K562 (cell line): Measurements from ENCODE around the gene IDH1. TPM values are rescaled to one million over a fixed set of nuclear protein-coding genes. Genes with fewer than 3 reads are reported as not detected.
A peak's percentile ranks its signal among the peaks of the same experiment; 100 is the strongest.

ENCODE experiments used
- CC2D1A ChIP-seq: fragments of 450-650 bp; IDR thresholded peaks from 2 replicates; pipeline ENCODE4 v1.6.1; 2017; ENCODE audit warnings: mild to moderate bottlenecking
- CEBPZ ChIP-seq: fragments of 150-350 bp; IDR thresholded peaks from 2 replicates; pipeline ENCODE4 v1.6.1; 2014; ENCODE audit warnings: low read depth, mild to moderate bottlenecking, low read length, borderline replicate concordance
- CHD1 ChIP-seq: fragments of 200-600 bp; sonication (generic); IDR thresholded peaks from one replicate; pipeline ENCODE4 v1.6.1; 2012; ENCODE audit warnings: mild to moderate bottlenecking, moderate library complexity, low read length, inconsistent platforms
- FOXJ3 ChIP-seq: sonication (generic); formaldehyde crosslinking; IDR thresholded peaks from 2 replicates; pipeline ENCODE4 v1.4.0; 2020; ENCODE audit warnings: mild to moderate bottlenecking, missing genetic modification reagents
- GABPA ChIP-seq: fragments of 200-800 bp; sonication (Bioruptor generic); conservative IDR thresholded peaks from 2 replicates; pipeline ENCODE4 v1.6.1; 2016; ENCODE audit warnings: low read depth, missing genetic modification characterization, missing compliant biosample characterization
- MAZ ChIP-seq, 2 experiments: fragments of 450-650 bp in 1 of 2; sonication (generic) in 1 of 2; formaldehyde crosslinking; IDR thresholded peaks in 1 of 2; conservative IDR thresholded peaks in 1 of 2; 2 replicates each; pipeline versions ENCODE4 v1.4.0 to v1.5.0; 2020; ENCODE audit warnings: mild to moderate bottlenecking in 1 of 2, missing genetic modification reagents in 1 of 2
- POLR2H ChIP-seq: IDR thresholded peaks from 2 replicates; pipeline ENCODE4 v1.6.1; 2016; ENCODE audit warnings: missing genetic modification characterization, low read depth, mild to moderate bottlenecking, control low read depth, missing compliant biosample characterization, moderate library complexity
- PTBP1 ChIP-seq: fragments of 200-400 bp; formaldehyde crosslinking; IDR thresholded peaks from 2 replicates; pipeline ENCODE4 v1.6.1; 2017; ENCODE audit warnings: low read depth, low read length
- RBBP5 ChIP-seq: fragments of 200-600 bp; sonication (generic); IDR thresholded peaks from 2 replicates; pipeline ENCODE4 v1.6.1; 2012; ENCODE audit warnings: borderline replicate concordance, mild to moderate bottlenecking, low read length, control low read depth, inconsistent platforms; ENCODE audit not compliant: insufficient read depth, poor library complexity, severe bottlenecking
- STAG1 ChIP-seq: sonication (generic); formaldehyde crosslinking; IDR thresholded peaks from 2 replicates; pipeline ENCODE4 v1.5.0; 2020; ENCODE audit warnings: missing genetic modification reagents, borderline replicate concordance
- YY1 ChIP-seq, 3 experiments: IDR thresholded peaks; 2 replicates each; pipeline ENCODE4 v1.6.1; 2011; ENCODE audit warnings: low read length in 2 of 3, mild to moderate bottlenecking in 2 of 3, moderate library complexity in 2 of 3, borderline replicate concordance in 1 of 3, control low read depth in 1 of 3, low read depth in 1 of 3; ENCODE audit not compliant: insufficient read depth in 3 of 3, insufficient replicate concordance in 2 of 3, control insufficient read depth in 1 of 3, insufficient read length in 1 of 3; ENCODE audit errors: extremely low read depth in 1 of 3
- ZC3H8 ChIP-seq: fragments of 450-650 bp; IDR thresholded peaks from 2 replicates; pipeline ENCODE4 v1.6.1; 2017
- ZKSCAN8 ChIP-seq: fragments of 200-800 bp; sonication (Bioruptor generic); IDR thresholded peaks from 2 replicates; pipeline ENCODE4 v1.6.1; 2016; ENCODE audit warnings: missing genetic modification characterization, missing compliant biosample characterization
- ZNF124 ChIP-seq: sonication (generic); formaldehyde crosslinking; IDR thresholded peaks from 2 replicates; pipeline ENCODE4 v1.8.1; 2022; ENCODE audit warnings: missing genetic modification reagents
- ZNF592 ChIP-seq: fragments of 450-650 bp; IDR thresholded peaks from 2 replicates; pipeline ENCODE4 v1.6.1; 2017; ENCODE audit warnings: antibody characterized with exemption, mild to moderate bottlenecking
- polyA plus RNA-seq, 8 experiments: library from polyadenylated mRNA; depleted of rRNA in 4 of 8; stranded (reverse) in 5 of 8; unstranded in 3 of 8; fragments of >200 nt; fragmentation: Nextera tagmentation in 2 of 8; fragmentation: Illumina TruSeq in 1 of 8; extraction: Ambion mirVana in 2 of 8; extraction: Trizol in 1 of 8; gene quantifications; 2 replicates each; pipeline versions ENCODE4 v1.2.1 to v1.2.3, GENCODE V29; 2011 to 2014; ENCODE audit warnings: inconsistent platforms in 1 of 8, missing spikeins in 1 of 8
- total RNA-seq, 7 experiments: library from RNA; depleted of rRNA in 6 of 7; stranded (reverse); fragments of >200 nt in 6 of 7; fragmentation: Illumina TruSeq in 2 of 7; extraction: Trizol in 2 of 7; gene quantifications; 2 replicates each; pipeline versions ENCODE4 v1.2.1 to v1.2.3, GENCODE V29; 2011 to 2021; ENCODE audit warnings: low replicate concordance in 1 of 7
- TF ChIP-seq, protein P1 (sequence below): IDR thresholded peaks from 2 replicates; pipeline ENCODE4 v1.6.1; 2014; ENCODE audit warnings: antibody characterized with exemption
- TF ChIP-seq, protein P2 (sequence below): fragments of 250-450 bp; sonication (Bioruptor Pico); IDR thresholded peaks from 2 replicates; pipeline ENCODE4 v1.5.0; 2021

IDH1 gene
- total and polyA plus RNA-seq, 9 of the 15 experiments (the other 6 are each of a cell fraction or from before 2014, with no cell fraction given) = 61.9 to 194 (median 101) TPM

DNA sequence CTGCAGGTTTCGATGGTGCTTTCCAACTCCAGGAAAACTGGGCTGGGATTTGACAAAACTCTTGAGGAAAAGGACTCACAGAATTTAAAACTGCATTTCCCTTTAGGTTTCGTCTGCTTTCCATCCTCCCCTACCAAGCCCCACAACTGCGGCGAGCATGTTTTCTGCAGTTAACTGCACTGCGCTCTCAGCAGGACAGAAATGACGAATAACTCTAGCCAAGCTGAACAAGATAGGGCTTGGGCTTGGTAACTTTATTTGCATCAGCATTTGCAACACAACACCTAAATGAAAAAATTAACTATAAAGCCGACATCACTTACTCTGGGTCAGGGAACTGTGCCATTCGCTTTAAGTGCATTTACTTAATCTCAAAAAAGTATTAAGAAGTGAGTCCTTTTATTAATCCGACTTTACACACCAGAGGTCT lies 10.5 kb upstream of the IDH1 start (continued):
- TF ChIP-seq YY1 (IDR thresholded peaks at IDR 0.05; ENCODE audit: borderline replicate concordance in 1 of 3, control insufficient read depth in 1 of 3, extremely low read depth in 1 of 3, insufficient read depth in 3 of 3, insufficient read length in 1 of 3, insufficient replicate concordance in 2 of 3, low read depth in 1 of 3, low read length in 2 of 3) = peak in 1 of 3 experiments; percentile 54
- peak; percentile 73; the same call in 1 of the 2 replicates for TF ChIP-seq ZNF592
- TF ChIP-seq STAG1 (CRISPR knock-in tag) = no peak
- no peak for TF ChIP-seq CC2D1A
- no peak for TF ChIP-seq ZNF124 (CRISPR knock-in tag)
- TF ChIP-seq, protein P1, sequence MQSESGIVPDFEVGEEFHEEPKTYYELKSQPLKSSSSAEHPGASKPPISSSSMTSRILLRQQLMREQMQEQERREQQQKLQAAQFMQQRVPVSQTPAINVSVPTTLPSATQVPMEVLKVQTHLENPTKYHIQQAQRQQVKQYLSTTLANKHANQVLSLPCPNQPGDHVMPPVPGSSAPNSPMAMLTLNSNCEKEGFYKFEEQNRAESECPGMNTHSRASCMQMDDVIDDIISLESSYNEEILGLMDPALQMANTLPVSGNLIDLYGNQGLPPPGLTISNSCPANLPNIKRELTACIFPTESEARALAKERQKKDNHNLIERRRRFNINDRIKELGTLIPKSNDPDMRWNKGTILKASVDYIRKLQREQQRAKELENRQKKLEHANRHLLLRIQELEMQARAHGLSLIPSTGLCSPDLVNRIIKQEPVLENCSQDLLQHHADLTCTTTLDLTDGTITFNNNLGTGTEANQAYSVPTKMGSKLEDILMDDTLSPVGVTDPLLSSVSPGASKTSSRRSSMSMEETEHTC = no peak
- peak; percentile 47; the same call in 1 of the 2 replicates for TF ChIP-seq GABPA (tag)
- TF ChIP-seq ZC3H8 = no peak
- 0 out of 2 replicates have a peak, but pooled peaks have one; percentile 31 for TF ChIP-seq ZKSCAN8 (CRISPR knock-in tag)
- no peak for TF ChIP-seq FOXJ3 (CRISPR knock-in tag)
- no peak for TF ChIP-seq RBBP5
- TF ChIP-seq, protein P2, sequence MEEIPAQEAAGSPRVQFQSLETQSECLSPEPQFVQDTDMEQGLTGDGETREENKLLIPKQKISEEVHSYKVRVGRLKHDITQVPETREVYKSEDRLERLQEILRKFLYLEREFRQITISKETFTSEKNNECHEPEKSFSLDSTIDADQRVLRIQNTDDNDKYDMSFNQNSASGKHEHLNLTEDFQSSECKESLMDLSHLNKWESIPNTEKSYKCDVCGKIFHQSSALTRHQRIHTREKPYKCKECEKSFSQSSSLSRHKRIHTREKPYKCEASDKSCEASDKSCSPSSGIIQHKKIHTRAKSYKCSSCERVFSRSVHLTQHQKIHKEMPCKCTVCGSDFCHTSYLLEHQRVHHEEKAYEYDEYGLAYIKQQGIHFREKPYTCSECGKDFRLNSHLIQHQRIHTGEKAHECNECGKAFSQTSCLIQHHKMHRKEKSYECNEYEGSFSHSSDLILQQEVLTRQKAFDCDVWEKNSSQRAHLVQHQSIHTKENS = no peak
- no peak for TF ChIP-seq POLR2H (tag)
- no peak for TF ChIP-seq CHD1
- no peak for TF ChIP-seq MAZ (CRISPR knock-in tag; conservative IDR thresholded peaks at IDR 0.05 in 1 of 2, IDR thresholded peaks at IDR 0.05 in 1 of 2)
- TF ChIP-seq CEBPZ = no peak
- no peak for TF ChIP-seq PTBP1
